ENCODE data around the gene NPNT.

NPNT gene

GRCh38 chr4:105957680-105958079 is 62.4 kb downstream of the NPNT start:
- TF ChIP-seq CTCF (conservative IDR thresholded peaks at IDR 0.05) = no peak
- no peak for TF ChIP-seq ZFX (IDR thresholded peaks at IDR 0.05)
- H3K27ac ChIP-seq = no peak overlapping the region

GRCh38 chr4:105963461-105964400 is 68.5 kb downstream of the NPNT start:
- H3K27ac ChIP-seq = no peak overlapping the region
- TF ChIP-seq CTCF (conservative IDR thresholded peaks at IDR 0.05) (no peak), ZFX (IDR thresholded peaks at IDR 0.05) (no peak)

- H3K27ac ChIP-seq = no peak overlapping the region
- TF ChIP-seq CTCF (conservative IDR thresholded peaks at IDR 0.05) (no peak), ZFX (IDR thresholded peaks at IDR 0.05) (no peak)
Observed at GRCh38 chr4:105965183-105965800, 70.0 kb downstream of the NPNT start.

GRCh38 chr4:105966051-105966450 is 70.8 kb downstream of the NPNT start:
- H3K27ac ChIP-seq = no peak overlapping the region
- TF ChIP-seq ZFX (IDR thresholded peaks at IDR 0.05) (no peak), CTCF (conservative IDR thresholded peaks at IDR 0.05) (no peak)

GRCh38 chr4:105967058-105967658 is 71.9 kb downstream of the NPNT start:
- no peak overlapping the region for H3K27ac ChIP-seq
- TF ChIP-seq CTCF (conservative IDR thresholded peaks at IDR 0.05) (no peak), ZFX (IDR thresholded peaks at IDR 0.05) (no peak)

GRCh38 chr4:105969575-105969974 is 74.3 kb downstream of the NPNT start:
- TF ChIP-seq CTCF (conservative IDR thresholded peaks at IDR 0.05) (no peak), ZFX (IDR thresholded peaks at IDR 0.05) (no peak)

GRCh38 chr4:105970371-105970770 is 75.1 kb downstream of the NPNT start:
- TF ChIP-seq ZFX (IDR thresholded peaks at IDR 0.05) = no peak
- no peak for TF ChIP-seq CTCF (conservative IDR thresholded peaks at IDR 0.05)
- no peak overlapping the region for H3K27ac ChIP-seq

More at GRCh38 chr4:105969575-105969974, 74.3 kb downstream of the NPNT start:
- no peak overlapping the region for H3K27ac ChIP-seq

All from C4-2B (cell line).